ENCODE measurements around the gene WNT3A. TPM values are rescaled to one million over a fixed set of nuclear protein-coding genes. Genes with fewer than 3 reads are reported as not detected.

WNT3A gene
- polyA plus RNA-seq, 1 donor from 2014 or later = not detected

- Mint-ChIP-seq H3K27me3 (peaks cover 8% of the 10 kb centered on the region), H3K4me1 (peaks cover 0 to 7% (median 1%) of the 10 kb centered on the region in 3 donors), H3K9me3 (no peaks in the 10 kb centered on the region), H3K27ac (no peak overlapping the region), H3K4me3 (no peak overlapping the region), H3K36me3 (no peaks in the 10 kb centered on the region)
Observed at GRCh38 chr1:228070173-228070572, 63.4 kb downstream of the WNT3A start.

- Mint-ChIP-seq H3K27ac (no peak overlapping the region), H3K9me3 (no peaks in the 10 kb centered on the region), H3K4me3 (no peak overlapping the region), H3K36me3 (no peaks in the 10 kb centered on the region), H3K4me1 (peaks cover 0 to 7% (median 2%) of the 10 kb centered on the region in 3 donors), H3K27me3 (peaks cover 5% of the 10 kb centered on the region)
Observed at GRCh38 chr1:228070851-228071250, 64.1 kb downstream of the WNT3A start.

GRCh38 chr1:228071839-228072657 lies 65.2 kb downstream of the WNT3A start:
- H3K4me1 Mint-ChIP-seq = peaks cover 0 to 7% (median 5%) of the 10 kb centered on the region in 3 donors
- no peak overlapping the region for H3K27ac Mint-ChIP-seq
- no peak overlapping the region for H3K4me3 Mint-ChIP-seq
- H3K36me3 Mint-ChIP-seq = peaks cover 1% of the 10 kb centered on the region
- no peaks in the 10 kb centered on the region for H3K27me3 Mint-ChIP-seq
- no peaks in the 10 kb centered on the region for H3K9me3 Mint-ChIP-seq

GRCh38 chr1:228072658-228073043 lies 65.9 kb downstream of the WNT3A start:
- H3K27ac Mint-ChIP-seq = no peak overlapping the region
- H3K36me3 Mint-ChIP-seq = peaks cover 1% of the 10 kb centered on the region
- peaks cover 2 to 7% (median 5%) of the 10 kb centered on the region in 3 donors for H3K4me1 Mint-ChIP-seq
- H3K27me3 Mint-ChIP-seq = no peaks in the 10 kb centered on the region
- H3K4me3 Mint-ChIP-seq = no peak overlapping the region
- H3K9me3 Mint-ChIP-seq = no peaks in the 10 kb centered on the region

- H3K27me3 Mint-ChIP-seq = no peaks in the 10 kb centered on the region
- H3K9me3 Mint-ChIP-seq = no peaks in the 10 kb centered on the region
- H3K36me3 Mint-ChIP-seq = peaks cover 1% of the 10 kb centered on the region
- no peak overlapping the region for H3K27ac Mint-ChIP-seq
- peaks cover 3 to 7% (median 5%) of the 10 kb centered on the region in 3 donors for H3K4me1 Mint-ChIP-seq
- H3K4me3 Mint-ChIP-seq = no peak overlapping the region
Observed at GRCh38 chr1:228073061-228073856, 66.5 kb downstream of the WNT3A start.

- Mint-ChIP-seq H3K4me1 (peaks cover 3 to 7% (median 5%) of the 10 kb centered on the region in 3 donors), H3K36me3 (peaks cover 1% of the 10 kb centered on the region), H3K27me3 (no peaks in the 10 kb centered on the region), H3K27ac (no peak overlapping the region), H3K4me3 (no peak overlapping the region), H3K9me3 (no peaks in the 10 kb centered on the region)
Observed at GRCh38 chr1:228073857-228074545, 67.2 kb downstream of the WNT3A start.

GRCh38 chr1:228074954-228075730 lies 68.3 kb downstream of the WNT3A start:
- Mint-ChIP-seq H3K27ac (no peak overlapping the region), H3K9me3 (no peaks in the 10 kb centered on the region), H3K4me3 (no peak overlapping the region), H3K36me3 (peaks cover 1% of the 10 kb centered on the region), H3K27me3 (no peaks in the 10 kb centered on the region), H3K4me1 (peaks cover 5 to 7% (median 6%) of the 10 kb centered on the region in 3 donors)

- Mint-ChIP-seq H3K27ac (no peak overlapping the region), H3K36me3 (peaks cover 1% of the 10 kb centered on the region), H3K4me3 (no peak overlapping the region)
Observed at GRCh38 chr1:228075801-228076271, 69.0 kb downstream of the WNT3A start.

GRCh38 chr1:228076796-228077430 lies 70.1 kb downstream of the WNT3A start:
- H3K36me3 Mint-ChIP-seq = peaks cover 1% of the 10 kb centered on the region
- H3K9me3 Mint-ChIP-seq = no peaks in the 10 kb centered on the region
- H3K27ac Mint-ChIP-seq = peak overlapping the region in 1 of 3 donors; percentile 21
- H3K27me3 Mint-ChIP-seq = no peaks in the 10 kb centered on the region
- peak overlapping the region in 1 of 4 donors; percentile 35 for H3K4me3 Mint-ChIP-seq
- H3K4me1 Mint-ChIP-seq = peaks cover 7 to 10% (median 7%) of the 10 kb centered on the region in 3 donors

More at GRCh38 chr1:228075801-228076271, 69.0 kb downstream of the WNT3A start:
- H3K4me1 Mint-ChIP-seq = peaks cover 5 to 7% (median 6%) of the 10 kb centered on the region in 3 donors
- no peaks in the 10 kb centered on the region for H3K27me3 Mint-ChIP-seq
- H3K9me3 Mint-ChIP-seq = no peaks in the 10 kb centered on the region

GRCh38 chr1:228077565-228078330 lies 71.0 kb downstream of the WNT3A start:
- Mint-ChIP-seq H3K4me3 (peak overlapping the region in 1 of 4 donors; percentile 35), H3K27ac (peak overlapping the region in 1 of 3 donors; percentile 68), H3K9me3 (no peaks in the 10 kb centered on the region), H3K27me3 (no peaks in the 10 kb centered on the region), H3K36me3 (peaks cover 1% of the 10 kb centered on the region), H3K4me1 (peaks cover 7 to 10% (median 7%) of the 10 kb centered on the region in 3 donors)

- Mint-ChIP-seq H3K9me3 (no peaks in the 10 kb centered on the region), H3K36me3 (peaks cover 1% of the 10 kb centered on the region), H3K27me3 (no peaks in the 10 kb centered on the region), H3K27ac (peak overlapping the region in 1 of 3 donors; percentile 68), H3K4me3 (peak overlapping the region in 1 of 4 donors; percentile 99), H3K4me1 (peaks cover 5 to 14% (median 9%) of the 10 kb centered on the region in 3 donors)
Observed at GRCh38 chr1:228079013-228079412, 72.2 kb downstream of the WNT3A start.

GRCh38 chr1:228079601-228080263 lies 72.9 kb downstream of the WNT3A start:
- Mint-ChIP-seq H3K4me1 (peaks cover 6 to 21% (median 10%) of the 10 kb centered on the region in 3 donors), H3K36me3 (peaks cover 1% of the 10 kb centered on the region), H3K27me3 (no peaks in the 10 kb centered on the region), H3K4me3 (peak overlapping the region in 2 of 4 donors; percentile 87 to 99), H3K27ac (peak overlapping the region in 1 of 3 donors; percentile 46), H3K9me3 (no peaks in the 10 kb centered on the region)

- Mint-ChIP-seq H3K27me3 (no peaks in the 10 kb centered on the region), H3K4me3 (peak overlapping the region; percentile 88 to 99 (median 93)), H3K9me3 (no peaks in the 10 kb centered on the region), H3K4me1 (peaks cover 16 to 31% (median 23%) of the 10 kb centered on the region in 3 donors), H3K36me3 (no peaks in the 10 kb centered on the region), H3K27ac (peak overlapping the region in 2 of 3 donors; percentile 74 to 77)
Observed at GRCh38 chr1:228081144-228081543, 74.3 kb downstream of the WNT3A start.

Measured in IgD-negative memory B cell (primary cell).